Neural cell (in vitro differentiated cells): ENCODE data around the gene ATP5PO. TPM values are rescaled to one million over a fixed set of nuclear protein-coding genes. Genes with fewer than 3 reads are reported as not detected.

Experiments
- H2AFZ ChIP-seq: fragments of 200-600, 300-800 bp; sonication (generic), shearing (Covaris generic); 2 replicates; pipeline ENCODE4 v1.6.0; 2014; ENCODE audit warnings: low read depth, mild to moderate bottlenecking, antibody characterized with exemption, low read length, moderate library complexity
- H3F3A ChIP-seq: fragments of 200-600 bp; shearing (Covaris generic); 2 replicates; pipeline ENCODE4 v1.6.1; 2016; ENCODE audit warnings: mild to moderate bottlenecking, moderate library complexity, mixed read lengths, antibody characterized with exemption, low read length; ENCODE audit not compliant: insufficient read depth, poor library complexity, severe bottlenecking
- H3K27ac ChIP-seq: fragments of 200-600, 300-800 bp; sonication (generic), shearing (Covaris generic); 2 replicates; pipeline ENCODE4 v1.5.1; 2014; ENCODE audit warnings: mild to moderate bottlenecking, low read length, moderate library complexity
- H3K27me3 ChIP-seq: fragments of 300-800, 200-600 bp; sonication (generic), shearing (Covaris generic); 2 replicates; pipeline ENCODE4 v1.6.0; 2014; ENCODE audit warnings: mild to moderate bottlenecking, low read depth, low read length, moderate library complexity; ENCODE audit not compliant: insufficient read depth
- H3K36me3 ChIP-seq: fragments of 300-800, 200-600 bp; sonication (generic), shearing (Covaris generic); 2 replicates; pipeline ENCODE4 v1.5.1; 2014; ENCODE audit warnings: mild to moderate bottlenecking, antibody characterized with exemption, low read length, moderate library complexity; ENCODE audit not compliant: insufficient read depth
- H3K4me2 ChIP-seq: fragments of 300-800, 200-600 bp; sonication (generic), shearing (Covaris generic); 2 replicates; pipeline ENCODE4 v1.6.0; 2014; ENCODE audit warnings: mild to moderate bottlenecking, low read length
- H3K4me3 ChIP-seq: fragments of 300-800, 200-600 bp; sonication (generic), shearing (Covaris generic); 2 replicates; pipeline ENCODE4 v1.5.1; 2014; ENCODE audit warnings: mild to moderate bottlenecking, low read length, moderate library complexity
- H3K79me2 ChIP-seq: fragments of 200-600 bp; shearing (Covaris generic); replicated peaks from 2 replicates; pipeline ENCODE4 v1.6.0; 2014; ENCODE audit warnings: mild to moderate bottlenecking, low read length, moderate library complexity; ENCODE audit not compliant: insufficient read depth
- H3K9ac ChIP-seq: fragments of 300-800, 200-600 bp; sonication (generic), shearing (Covaris generic); 2 replicates; pipeline ENCODE4 v1.6.1; 2016; ENCODE audit warnings: mild to moderate bottlenecking, low read length, mixed read lengths
- H3K9me2 ChIP-seq: fragments of 200-600 bp; shearing (Covaris generic); 2 replicates; pipeline ENCODE4 v1.6.1; 2016; ENCODE audit warnings: mild to moderate bottlenecking, low read length, mixed read lengths; ENCODE audit not compliant: insufficient read depth
- H3K9me3 ChIP-seq: fragments of 200-600, 300-800 bp; sonication (generic), shearing (Covaris generic); 2 replicates; pipeline ENCODE4 v1.6.1; 2016; ENCODE audit warnings: mild to moderate bottlenecking, mixed run types, low read length, moderate library complexity, mixed read lengths
- H4K20me1 ChIP-seq: fragments of 200-600 bp; shearing (Covaris generic); 2 replicates; pipeline ENCODE4 v1.6.1; 2016; ENCODE audit warnings: mild to moderate bottlenecking, mixed run types; ENCODE audit not compliant: insufficient read depth
- EP300 ChIP-seq: fragments of 450-650 bp; conservative IDR thresholded peaks from 2 replicates; pipeline ENCODE4 v1.6.1; 2014; ENCODE audit warnings: antibody characterized with exemption, mild to moderate bottlenecking, moderate library complexity; ENCODE audit not compliant: poor library complexity, severe bottlenecking
- EZH2 ChIP-seq: fragments of 200-600, 300-800 bp; shearing (Covaris generic), sonication (generic); IDR thresholded peaks from 2 replicates; pipeline ENCODE4 v1.6.1; 2014; ENCODE audit warnings: antibody characterized with exemption, low read length, borderline replicate concordance, mild to moderate bottlenecking; ENCODE audit not compliant: insufficient read depth, poor library complexity, severe bottlenecking
- MXI1 ChIP-seq: fragments of 450-650 bp; conservative IDR thresholded peaks from 2 replicates; pipeline ENCODE4 v1.6.1; 2014; ENCODE audit warnings: antibody characterized with exemption, mild to moderate bottlenecking; ENCODE audit not compliant: poor library complexity, severe bottlenecking
- POLR2AphosphoS5 ChIP-seq: IDR thresholded peaks from 2 replicates; pipeline ENCODE4 v1.6.1; 2012
- RAD21 ChIP-seq: fragments of 450-650 bp; conservative IDR thresholded peaks from 2 replicates; pipeline ENCODE4 v1.6.1; 2014; ENCODE audit warnings: antibody characterized with exemption, mild to moderate bottlenecking, moderate library complexity
- SMC3 ChIP-seq: fragments of 450-650 bp; conservative IDR thresholded peaks from 2 replicates; pipeline ENCODE4 v1.6.1; 2014; ENCODE audit warnings: antibody characterized with exemption, mild to moderate bottlenecking, moderate library complexity; ENCODE audit not compliant: poor library complexity
- TAF1 ChIP-seq: IDR thresholded peaks from 2 replicates; pipeline ENCODE4 v1.6.1; 2012; ENCODE audit warnings: low read depth
- polyA plus RNA-seq: library from polyadenylated mRNA; depleted of rRNA; stranded (reverse); fragments of >200 nt; gene quantifications from 2 replicates; pipeline ENCODE4 v1.2.3, GENCODE V29; 2014
- TF ChIP-seq, protein P1 (sequence below): fragments of 450-650 bp; IDR thresholded peaks from 2 replicates; pipeline ENCODE4 v1.5.1; 2014; ENCODE audit warnings: antibody characterized with exemption, mild to moderate bottlenecking, moderate library complexity; ENCODE audit not compliant: poor library complexity, severe bottlenecking
- TF ChIP-seq, protein P2 (sequence below): IDR thresholded peaks from 2 replicates; pipeline ENCODE4 v1.6.1; 2012; ENCODE audit warnings: borderline replicate concordance

The ATP5PO gene
- polyA plus RNA-seq, 1 donor from 2014 or later = 439 TPM

DNA sequence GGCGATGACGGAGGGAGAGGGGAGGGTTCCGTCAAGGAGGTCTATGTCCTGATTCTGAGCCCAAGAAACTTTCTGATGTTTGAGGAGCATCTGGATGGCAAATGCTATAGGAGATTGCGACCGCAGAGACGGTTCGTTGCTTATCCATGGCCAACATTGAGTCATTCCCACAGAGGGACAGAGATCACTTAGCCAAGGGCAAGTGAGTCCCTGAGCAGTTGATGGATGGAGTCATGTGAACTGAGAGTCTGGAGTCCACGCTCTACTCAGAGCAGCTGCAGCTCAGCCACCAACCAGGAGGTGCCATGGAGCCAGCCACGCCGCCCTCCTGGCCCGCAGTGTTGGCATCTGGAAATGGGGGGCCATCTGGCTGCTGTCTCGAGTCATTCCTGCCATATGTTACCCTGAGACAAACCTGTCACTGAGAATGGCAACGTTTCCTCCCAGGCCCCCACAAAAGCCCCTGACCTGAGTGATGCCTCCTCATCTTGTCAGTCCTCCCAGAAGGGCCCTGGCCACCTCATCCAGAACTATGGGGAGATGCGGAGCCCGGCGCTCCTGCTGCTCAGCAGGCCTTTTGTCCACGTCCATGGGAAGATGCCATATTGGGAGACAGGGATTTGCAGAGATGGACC, 58.6 kb downstream of the ATP5PO start:
- Histone ChIP-seq H3K9me2 (no peaks in the 10 kb centered on the region), H3F3A (no peaks in the 10 kb centered on the region), H3K4me3 (no peak overlapping the region), H3K36me3 (peaks cover 5% of the 10 kb centered on the region), H3K27ac (no peak overlapping the region), H3K9ac (no peak overlapping the region), H3K79me2 (no peaks in the 10 kb centered on the region), H4K20me1 (no peaks in the 10 kb centered on the region), H3K4me2 (no peak overlapping the region), H3K27me3 (no peaks in the 10 kb centered on the region), H2AFZ (no peak overlapping the region), H3K9me3 (no peaks in the 10 kb centered on the region)
- no peak for TF ChIP-seq MXI1
- TF ChIP-seq EZH2 = no peak
- no peak for TF ChIP-seq SMC3
- TF ChIP-seq, protein P1, sequence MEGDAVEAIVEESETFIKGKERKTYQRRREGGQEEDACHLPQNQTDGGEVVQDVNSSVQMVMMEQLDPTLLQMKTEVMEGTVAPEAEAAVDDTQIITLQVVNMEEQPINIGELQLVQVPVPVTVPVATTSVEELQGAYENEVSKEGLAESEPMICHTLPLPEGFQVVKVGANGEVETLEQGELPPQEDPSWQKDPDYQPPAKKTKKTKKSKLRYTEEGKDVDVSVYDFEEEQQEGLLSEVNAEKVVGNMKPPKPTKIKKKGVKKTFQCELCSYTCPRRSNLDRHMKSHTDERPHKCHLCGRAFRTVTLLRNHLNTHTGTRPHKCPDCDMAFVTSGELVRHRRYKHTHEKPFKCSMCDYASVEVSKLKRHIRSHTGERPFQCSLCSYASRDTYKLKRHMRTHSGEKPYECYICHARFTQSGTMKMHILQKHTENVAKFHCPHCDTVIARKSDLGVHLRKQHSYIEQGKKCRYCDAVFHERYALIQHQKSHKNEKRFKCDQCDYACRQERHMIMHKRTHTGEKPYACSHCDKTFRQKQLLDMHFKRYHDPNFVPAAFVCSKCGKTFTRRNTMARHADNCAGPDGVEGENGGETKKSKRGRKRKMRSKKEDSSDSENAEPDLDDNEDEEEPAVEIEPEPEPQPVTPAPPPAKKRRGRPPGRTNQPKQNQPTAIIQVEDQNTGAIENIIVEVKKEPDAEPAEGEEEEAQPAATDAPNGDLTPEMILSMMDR = no peak
- TF ChIP-seq EP300 = no peak
- no peak for TF ChIP-seq POLR2AphosphoS5
- no peak for TF ChIP-seq RAD21

DNA sequence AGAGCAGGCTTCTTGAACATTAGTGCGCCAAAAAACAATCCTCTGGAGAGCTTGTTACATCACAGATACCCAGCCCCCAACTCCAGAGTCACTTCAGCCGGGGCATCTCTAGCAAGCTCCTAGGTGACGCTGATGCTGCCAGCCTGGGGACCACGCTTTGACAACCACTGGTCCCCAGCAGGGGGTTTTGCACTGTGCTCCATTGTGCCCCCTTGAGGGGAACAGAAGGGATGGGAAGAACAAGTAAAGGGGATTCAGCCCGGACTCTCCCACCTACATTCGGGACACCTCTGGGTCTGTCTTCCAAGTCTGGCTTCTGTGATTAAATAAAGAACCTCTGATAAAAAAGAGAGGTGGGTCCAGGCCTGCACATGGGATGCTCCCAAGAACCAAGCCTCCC, 60.4 kb downstream of the ATP5PO start:
- no peaks in the 10 kb centered on the region for H3K79me2 ChIP-seq
- no peak overlapping the region for H3K9ac ChIP-seq
- H3K4me3 ChIP-seq = no peak overlapping the region
- no peaks in the 10 kb centered on the region for H3K9me2 ChIP-seq
- no peaks in the 10 kb centered on the region for H3K9me3 ChIP-seq
- H3K27me3 ChIP-seq = no peaks in the 10 kb centered on the region
- H3K27ac ChIP-seq = no peak overlapping the region
- H3F3A ChIP-seq = no peaks in the 10 kb centered on the region
- no peak overlapping the region for H2AFZ ChIP-seq
- H4K20me1 ChIP-seq = no peaks in the 10 kb centered on the region
- H3K4me2 ChIP-seq = no peak overlapping the region
- TF ChIP-seq TAF1 = no peak
- TF ChIP-seq MXI1 = no peak
- no peak for TF ChIP-seq EP300
- H3K36me3 ChIP-seq = peaks cover 5% of the 10 kb centered on the region

DNA sequence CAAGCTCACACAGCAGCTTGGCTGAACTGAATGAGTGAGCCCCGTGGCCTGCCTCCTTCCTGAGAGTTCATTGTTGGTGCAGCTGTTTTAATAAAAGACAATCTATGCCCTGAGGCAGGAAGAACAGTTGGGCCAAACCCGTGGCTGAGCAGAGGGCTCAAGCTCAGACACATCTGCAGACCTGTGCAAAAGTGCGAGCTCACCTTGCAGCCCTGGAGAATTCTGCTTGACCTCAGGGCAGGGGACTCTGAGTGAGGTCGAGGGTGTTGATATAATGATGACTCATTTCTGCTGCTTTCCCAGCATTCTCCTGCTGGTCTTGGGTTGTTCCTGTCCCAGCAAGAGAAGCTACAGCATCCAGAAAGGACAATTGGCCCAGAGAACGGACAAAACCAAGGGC, 61.0 kb downstream of the ATP5PO start:
- Histone ChIP-seq H3K79me2 (no peaks in the 10 kb centered on the region), H3K4me2 (no peak overlapping the region), H3K27ac (no peak overlapping the region), H4K20me1 (no peaks in the 10 kb centered on the region), H3F3A (no peaks in the 10 kb centered on the region), H3K4me3 (no peak overlapping the region), H3K9me3 (no peaks in the 10 kb centered on the region), H3K9me2 (no peaks in the 10 kb centered on the region), H2AFZ (no peak overlapping the region), H3K9ac (no peak overlapping the region), H3K27me3 (no peaks in the 10 kb centered on the region), H3K36me3 (peaks cover 5% of the 10 kb centered on the region)
- TF ChIP-seq TAF1 (no peak), POLR2AphosphoS5 (no peak), MXI1 (no peak), EP300 (no peak), EZH2 (no peak), RAD21 (no peak), SMC3 (no peak)
- TF ChIP-seq, protein P1 = no peak
- TF ChIP-seq, protein P2, sequence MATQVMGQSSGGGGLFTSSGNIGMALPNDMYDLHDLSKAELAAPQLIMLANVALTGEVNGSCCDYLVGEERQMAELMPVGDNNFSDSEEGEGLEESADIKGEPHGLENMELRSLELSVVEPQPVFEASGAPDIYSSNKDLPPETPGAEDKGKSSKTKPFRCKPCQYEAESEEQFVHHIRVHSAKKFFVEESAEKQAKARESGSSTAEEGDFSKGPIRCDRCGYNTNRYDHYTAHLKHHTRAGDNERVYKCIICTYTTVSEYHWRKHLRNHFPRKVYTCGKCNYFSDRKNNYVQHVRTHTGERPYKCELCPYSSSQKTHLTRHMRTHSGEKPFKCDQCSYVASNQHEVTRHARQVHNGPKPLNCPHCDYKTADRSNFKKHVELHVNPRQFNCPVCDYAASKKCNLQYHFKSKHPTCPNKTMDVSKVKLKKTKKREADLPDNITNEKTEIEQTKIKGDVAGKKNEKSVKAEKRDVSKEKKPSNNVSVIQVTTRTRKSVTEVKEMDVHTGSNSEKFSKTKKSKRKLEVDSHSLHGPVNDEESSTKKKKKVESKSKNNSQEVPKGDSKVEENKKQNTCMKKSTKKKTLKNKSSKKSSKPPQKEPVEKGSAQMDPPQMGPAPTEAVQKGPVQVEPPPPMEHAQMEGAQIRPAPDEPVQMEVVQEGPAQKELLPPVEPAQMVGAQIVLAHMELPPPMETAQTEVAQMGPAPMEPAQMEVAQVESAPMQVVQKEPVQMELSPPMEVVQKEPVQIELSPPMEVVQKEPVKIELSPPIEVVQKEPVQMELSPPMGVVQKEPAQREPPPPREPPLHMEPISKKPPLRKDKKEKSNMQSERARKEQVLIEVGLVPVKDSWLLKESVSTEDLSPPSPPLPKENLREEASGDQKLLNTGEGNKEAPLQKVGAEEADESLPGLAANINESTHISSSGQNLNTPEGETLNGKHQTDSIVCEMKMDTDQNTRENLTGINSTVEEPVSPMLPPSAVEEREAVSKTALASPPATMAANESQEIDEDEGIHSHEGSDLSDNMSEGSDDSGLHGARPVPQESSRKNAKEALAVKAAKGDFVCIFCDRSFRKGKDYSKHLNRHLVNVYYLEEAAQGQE = no peak
